HepG2 (cell line): ENCODE measurements around the gene CCDC160. TPM values are rescaled to one million over a fixed set of nuclear protein-coding genes. Genes with fewer than 3 reads are reported as not detected.
"Not testable (repeated sequence)": the region's sequence is repeated elsewhere in the genome, so short reads cannot be mapped to it uniquely, and the experiment has no call there.

Experiments used
- ATAC-seq: fragments of 200-7000 bp; cut with Tn5 transposase; 3 replicates; pipeline ENCODE4 v1.9.1; 2020; ENCODE audit warnings: mild to moderate bottlenecking, moderate library complexity
- BruUV-seq: library from RNA; stranded (reverse); fragments of 400-500 nt; replicated peaks from 2 replicates; lab custom pipeline; 2021; lab: Mats Ljungman, UMichigan
- CTCF ChIA-PET: fragments of 300-600 bp; formaldehyde crosslinking; extraction: SDS; loops from one replicate; lab custom pipeline; 2021; ENCODE audit warnings: low total read pairs, inconsistent platforms, low intra/inter-chr PET ratio; lab: Yijun Ruan, JAX
- POLR2A ChIA-PET: fragments of 350-600 bp; sonication (Branson Sonifier 250); formaldehyde crosslinking; loops from one replicate; lab custom pipeline; 2020; ENCODE audit warnings: antibody characterized with exemption, inconsistent platforms; lab: Yijun Ruan, JAX
- DNase-seq: peaks from one replicate; pipeline ENCODE4 v3.0.0-alpha.2; 2015; ENCODE audit warnings: low spot score
- FAIRE-seq: peaks from 3 replicates; lab custom pipeline; 2011; peaks lifted over from hg19 to GRCh38; lab: Jason Lieb, UNC
- H2AFZ ChIP-seq: one replicate; pipeline ENCODE4 v1.6.1; 2011; ENCODE audit warnings: low read length, inconsistent platforms
- H3K27ac ChIP-seq: fragments of 300-600 bp; 3 replicates; pipeline ENCODE4 v1.8.0; 2011; ENCODE audit warnings: mixed run types, mild to moderate bottlenecking, mixed read lengths, low read length, inconsistent platforms; ENCODE audit not compliant: insufficient read depth; ENCODE audit errors: extremely low read length
- H3K27me3 ChIP-seq, 2 experiments: fragments of 200-600 bp in 1 of 2; 2 replicates in 1 of 2; 3 replicates in 1 of 2; pipeline versions ENCODE4 v1.6.0 to v1.8.0; 2011; ENCODE audit warnings: low read length in 2 of 2, mild to moderate bottlenecking in 2 of 2, moderate library complexity in 2 of 2, inconsistent platforms in 1 of 2; ENCODE audit not compliant: insufficient read depth in 2 of 2, control insufficient read depth in 1 of 2
- H3K36me3 ChIP-seq, 2 experiments: fragments of 200-600 bp in 1 of 2; replicated peaks in 1 of 2; 2 replicates in 1 of 2; 3 replicates in 1 of 2; pipeline versions ENCODE4 v1.5.1 to v1.8.0; 2011; ENCODE audit warnings: low read length in 2 of 2, inconsistent platforms in 1 of 2; ENCODE audit not compliant: insufficient read depth in 2 of 2, control insufficient read depth in 1 of 2
- H3K4me1 ChIP-seq: 2 replicates; pipeline ENCODE4 v1.5.1; 2012; ENCODE audit warnings: low read length, inconsistent platforms; ENCODE audit not compliant: insufficient read depth
- H3K4me2 ChIP-seq: 2 replicates; pipeline ENCODE4 v1.6.0; 2011; ENCODE audit warnings: low read depth, low read length, inconsistent platforms
- H3K4me3 ChIP-seq, 3 experiments: fragments of 200-600 bp in 1 of 3; sonication (generic), shearing (Covaris generic) in 1 of 3; replicated peaks in 1 of 3; 2 replicates each; pipeline ENCODE4 v1.5.1; 2011 to 2016; ENCODE audit warnings: low read length in 3 of 3, inconsistent platforms in 2 of 3, low read depth in 2 of 3, mild to moderate bottlenecking in 2 of 3, control low read depth in 1 of 3, mixed read lengths in 1 of 3; ENCODE audit not compliant: insufficient read depth in 1 of 3
- H3K79me2 ChIP-seq: one replicate; pipeline ENCODE4 v1.6.1; 2011; ENCODE audit warnings: low read length, inconsistent platforms; ENCODE audit not compliant: insufficient read depth
- H3K9ac ChIP-seq: 2 replicates; pipeline ENCODE4 v1.6.0; 2011; ENCODE audit warnings: mild to moderate bottlenecking, low read depth, low read length, inconsistent platforms; ENCODE audit not compliant: insufficient read depth
- H3K9me3 ChIP-seq: 2 replicates; pipeline ENCODE4 v1.5.1; 2012; ENCODE audit warnings: mild to moderate bottlenecking, low read length
- H4K20me1 ChIP-seq: 2 replicates; pipeline ENCODE4 v1.6.0; 2011; ENCODE audit warnings: inconsistent platforms, mild to moderate bottlenecking, low read length, moderate library complexity; ENCODE audit not compliant: insufficient read depth
- ATF7 ChIP-seq, 2 experiments: fragments of 450-650 bp in 1 of 2; sonication (generic) in 1 of 2; formaldehyde crosslinking in 1 of 2; IDR thresholded peaks; 2 replicates each; pipeline versions ENCODE4 v1.4.0 to v1.6.1; 2016 to 2020; ENCODE audit warnings: antibody characterized with exemption in 1 of 2, mild to moderate bottlenecking in 1 of 2, missing genetic modification reagents in 1 of 2
- NFIB ChIP-seq: sonication (generic); formaldehyde crosslinking; IDR thresholded peaks from 2 replicates; pipeline ENCODE4 v1.9.0; 2021; ENCODE audit warnings: missing genetic modification reagents, mild to moderate bottlenecking, borderline replicate concordance
- ZKSCAN5 ChIP-seq: sonication (generic); formaldehyde crosslinking; IDR thresholded peaks from 2 replicates; pipeline ENCODE4 v1.5.1; 2020; ENCODE audit warnings: mild to moderate bottlenecking, missing genetic modification reagents
- ZNF317 ChIP-seq: sonication (generic); formaldehyde crosslinking; IDR thresholded peaks from 2 replicates; pipeline ENCODE4 v1.5.0; 2020; ENCODE audit warnings: mild to moderate bottlenecking, missing genetic modification reagents
- ZNF672 ChIP-seq: sonication (generic); formaldehyde crosslinking; IDR thresholded peaks from 2 replicates; pipeline ENCODE4 v1.8.1; 2022; ENCODE audit warnings: missing genetic modification reagents
- WGBS: methylation state at CpG from one replicate; pipeline ENCODE4 v1.1.6; 2017; ENCODE audit warnings: low lambda C conversion rate; 5-methylcytosine and 5-hydroxymethylcytosine counted together
- in situ Hi-C: cut with HindIII; loops from 2 replicates; pipeline ENCODE4 v1.10.0; 2017; ENCODE audit warnings: low pct_unique_long_range_greater_than_20kb; ENCODE audit not compliant: extremely low pct_ligation_motif_present
- intact Hi-C: fragments of 100-400 bp; cut with micrococcal nuclease; formaldehyde crosslinking; loops from one replicate; pipeline ENCODE4 v1.10.0; 2022; ENCODE audit not compliant: unreplicated experiment
- polyA plus RNA-seq, 8 experiments: library from polyadenylated mRNA; depleted of rRNA in 3 of 8; stranded (reverse) in 7 of 8; unstranded in 1 of 8; fragments of >200 nt; fragmentation: Illumina TruSeq in 4 of 8; extraction: Trizol in 4 of 8; gene quantifications; 2 replicates each; pipeline versions ENCODE4 v1.2.1 to v1.2.3, GENCODE V29; 2011 to 2016; ENCODE audit warnings: low read depth in 4 of 8, missing spikeins in 1 of 8, mixed read lengths in 1 of 8; ENCODE audit not compliant: insufficient read depth in 1 of 8
- total RNA-seq, 5 experiments: library from RNA; depleted of rRNA; stranded (reverse); fragments of >200 nt; fragmentation: Illumina TruSeq; extraction: Trizol; gene quantifications; 2 replicates each; pipeline ENCODE4 v1.2.3, GENCODE V29; 2016; ENCODE audit warnings: low read depth in 1 of 5
- TF ChIP-seq, protein P1 (sequence below): sonication (generic); formaldehyde crosslinking; IDR thresholded peaks from 2 replicates; pipeline ENCODE4 v1.8.1; 2022; ENCODE audit warnings: low read depth, mild to moderate bottlenecking, missing genetic modification reagents
- TF ChIP-seq, protein P2 (sequence below): IDR thresholded peaks from 2 replicates; pipeline ENCODE4 v1.6.1; 2012; ENCODE audit warnings: low read length, improper control_type of control experiment
- TF ChIP-seq, protein P3 (sequence below): sonication (generic); formaldehyde crosslinking; IDR thresholded peaks from 2 replicates; pipeline ENCODE4 v1.5.1; 2020; ENCODE audit warnings: mild to moderate bottlenecking, missing genetic modification reagents

Gene CCDC160
- total and polyA plus RNA-seq, 2 of the 13 experiments (the other 11 are each of a cell fraction or from before 2014, with no cell fraction given), result not detected

DNA sequence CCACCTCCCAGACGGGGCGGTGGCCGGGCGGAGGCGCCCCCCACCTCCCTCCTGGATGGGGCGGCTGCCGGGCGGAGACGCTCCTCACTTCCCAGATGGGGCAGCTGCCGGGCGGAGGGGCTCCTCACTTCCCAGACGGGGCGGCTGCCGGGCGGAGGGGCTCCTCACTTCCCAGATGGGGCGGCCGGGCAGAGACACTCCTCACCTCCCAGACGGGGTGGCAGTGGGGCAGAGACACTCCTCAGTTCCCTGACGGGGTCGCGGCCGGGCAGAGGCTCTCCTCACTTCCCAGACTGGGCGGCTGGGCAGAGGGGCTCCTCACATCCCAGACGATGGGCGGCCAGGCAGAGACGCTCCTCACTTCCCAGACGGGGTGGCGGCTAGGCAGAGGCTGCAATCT lies 49.0 kb downstream of the CCDC160 start:
- H3K79me2 ChIP-seq, H3K9me3 ChIP-seq, H3K36me3 ChIP-seq, H3K4me3 ChIP-seq, intact Hi-C loops, POLR2A ChIA-PET, H3K4me2 ChIP-seq, ATAC-seq, BruUV-seq, H3K4me1 ChIP-seq, CTCF ChIA-PET, FAIRE-seq, in situ Hi-C loops, DNase-seq, H4K20me1 ChIP-seq, H3K27ac ChIP-seq, H3K27me3 ChIP-seq, H2AFZ ChIP-seq, H3K9ac ChIP-seq: not testable (repeated sequence)
- 55% methylated on average over 4 of the region's 28 CpGs for WGBS

DNA sequence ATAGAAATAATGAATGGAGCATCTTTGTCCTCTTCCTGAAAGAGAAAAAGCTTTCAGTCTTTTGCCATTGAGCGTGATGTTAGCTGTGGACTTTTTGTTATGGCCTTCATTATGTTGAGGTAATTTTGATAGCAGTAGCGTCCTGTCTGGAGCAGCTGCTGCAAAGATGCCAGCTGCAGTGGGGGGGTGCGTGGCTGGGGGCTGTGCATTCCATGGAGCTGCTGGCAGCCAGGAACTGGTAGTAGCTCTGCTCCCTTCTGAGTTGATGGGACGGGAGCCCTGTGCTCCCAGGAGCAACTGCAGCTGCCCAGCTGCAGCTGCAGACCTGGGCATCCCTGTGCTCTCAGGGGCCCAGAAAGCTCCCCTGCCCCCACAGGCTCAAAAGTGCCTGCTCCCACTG lies 50.4 kb downstream of the CCDC160 start:
- BruUV-seq, result no TSS peak
- POLR2A ChIA-PET, result no interaction called here
- no peaks in the 10 kb centered on the region for H3K9me3 ChIP-seq
- no peak overlapping the region for H3K9ac ChIP-seq
- H3K36me3 ChIP-seq, result no peaks in the 10 kb centered on the region
- no peaks in the 10 kb centered on the region for H3K79me2 ChIP-seq
- DNase-seq (no peak), FAIRE-seq (no peak), ATAC-seq (no peak)
- H3K27ac ChIP-seq, result no peak overlapping the region
- 0% methylated on average over 1 of the region's 4 CpGs for WGBS
- in situ Hi-C loops (no loop called here), intact Hi-C loops (no loop called here)
- CTCF ChIA-PET, result no interaction called here
- H4K20me1 ChIP-seq, result no peaks in the 10 kb centered on the region
- no peak overlapping the region for H3K4me3 ChIP-seq
- H3K4me1 ChIP-seq, result no peaks in the 10 kb centered on the region
- H3K27me3 ChIP-seq, result no peaks in the 10 kb centered on the region
- H3K4me2 ChIP-seq, result no peak overlapping the region
- H2AFZ ChIP-seq, result no peak overlapping the region
- TF ChIP-seq ZNF317 (CRISPR knock-in tag) (no peak), ZKSCAN5 (CRISPR knock-in tag) (no peak), NFIB (CRISPR knock-in tag) (no peak), ZNF672 (no peak), ATF7 (IDR thresholded peaks at IDR 0.05) (no peak), ATF7 (CRISPR knock-in tag; IDR thresholded peaks at IDR 0.05) (no peak)
- TF ChIP-seq, protein P1, sequence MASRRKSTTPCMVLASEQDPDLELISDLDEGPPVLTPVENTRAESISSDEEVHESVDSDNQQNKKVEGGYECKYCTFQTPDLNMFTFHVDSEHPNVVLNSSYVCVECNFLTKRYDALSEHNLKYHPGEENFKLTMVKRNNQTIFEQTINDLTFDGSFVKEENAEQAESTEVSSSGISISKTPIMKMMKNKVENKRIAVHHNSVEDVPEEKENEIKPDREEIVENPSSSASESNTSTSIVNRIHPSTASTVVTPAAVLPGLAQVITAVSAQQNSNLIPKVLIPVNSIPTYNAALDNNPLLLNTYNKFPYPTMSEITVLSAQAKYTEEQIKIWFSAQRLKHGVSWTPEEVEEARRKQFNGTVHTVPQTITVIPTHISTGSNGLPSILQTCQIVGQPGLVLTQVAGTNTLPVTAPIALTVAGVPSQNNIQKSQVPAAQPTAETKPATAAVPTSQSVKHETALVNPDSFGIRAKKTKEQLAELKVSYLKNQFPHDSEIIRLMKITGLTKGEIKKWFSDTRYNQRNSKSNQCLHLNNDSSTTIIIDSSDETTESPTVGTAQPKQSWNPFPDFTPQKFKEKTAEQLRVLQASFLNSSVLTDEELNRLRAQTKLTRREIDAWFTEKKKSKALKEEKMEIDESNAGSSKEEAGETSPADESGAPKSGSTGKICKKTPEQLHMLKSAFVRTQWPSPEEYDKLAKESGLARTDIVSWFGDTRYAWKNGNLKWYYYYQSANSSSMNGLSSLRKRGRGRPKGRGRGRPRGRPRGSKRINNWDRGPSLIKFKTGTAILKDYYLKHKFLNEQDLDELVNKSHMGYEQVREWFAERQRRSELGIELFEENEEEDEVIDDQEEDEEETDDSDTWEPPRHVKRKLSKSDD (CRISPR knock-in tag), result no peak
- TF ChIP-seq, protein P2, sequence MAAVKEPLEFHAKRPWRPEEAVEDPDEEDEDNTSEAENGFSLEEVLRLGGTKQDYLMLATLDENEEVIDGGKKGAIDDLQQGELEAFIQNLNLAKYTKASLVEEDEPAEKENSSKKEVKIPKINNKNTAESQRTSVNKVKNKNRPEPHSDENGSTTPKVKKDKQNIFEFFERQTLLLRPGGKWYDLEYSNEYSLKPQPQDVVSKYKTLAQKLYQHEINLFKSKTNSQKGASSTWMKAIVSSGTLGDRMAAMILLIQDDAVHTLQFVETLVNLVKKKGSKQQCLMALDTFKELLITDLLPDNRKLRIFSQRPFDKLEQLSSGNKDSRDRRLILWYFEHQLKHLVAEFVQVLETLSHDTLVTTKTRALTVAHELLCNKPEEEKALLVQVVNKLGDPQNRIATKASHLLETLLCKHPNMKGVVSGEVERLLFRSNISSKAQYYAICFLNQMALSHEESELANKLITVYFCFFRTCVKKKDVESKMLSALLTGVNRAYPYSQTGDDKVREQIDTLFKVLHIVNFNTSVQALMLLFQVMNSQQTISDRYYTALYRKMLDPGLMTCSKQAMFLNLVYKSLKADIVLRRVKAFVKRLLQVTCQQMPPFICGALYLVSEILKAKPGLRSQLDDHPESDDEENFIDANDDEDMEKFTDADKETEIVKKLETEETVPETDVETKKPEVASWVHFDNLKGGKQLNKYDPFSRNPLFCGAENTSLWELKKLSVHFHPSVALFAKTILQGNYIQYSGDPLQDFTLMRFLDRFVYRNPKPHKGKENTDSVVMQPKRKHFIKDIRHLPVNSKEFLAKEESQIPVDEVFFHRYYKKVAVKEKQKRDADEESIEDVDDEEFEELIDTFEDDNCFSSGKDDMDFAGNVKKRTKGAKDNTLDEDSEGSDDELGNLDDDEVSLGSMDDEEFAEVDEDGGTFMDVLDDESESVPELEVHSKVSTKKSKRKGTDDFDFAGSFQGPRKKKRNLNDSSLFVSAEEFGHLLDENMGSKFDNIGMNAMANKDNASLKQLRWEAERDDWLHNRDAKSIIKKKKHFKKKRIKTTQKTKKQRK, result no peak
- TF ChIP-seq, protein P3, sequence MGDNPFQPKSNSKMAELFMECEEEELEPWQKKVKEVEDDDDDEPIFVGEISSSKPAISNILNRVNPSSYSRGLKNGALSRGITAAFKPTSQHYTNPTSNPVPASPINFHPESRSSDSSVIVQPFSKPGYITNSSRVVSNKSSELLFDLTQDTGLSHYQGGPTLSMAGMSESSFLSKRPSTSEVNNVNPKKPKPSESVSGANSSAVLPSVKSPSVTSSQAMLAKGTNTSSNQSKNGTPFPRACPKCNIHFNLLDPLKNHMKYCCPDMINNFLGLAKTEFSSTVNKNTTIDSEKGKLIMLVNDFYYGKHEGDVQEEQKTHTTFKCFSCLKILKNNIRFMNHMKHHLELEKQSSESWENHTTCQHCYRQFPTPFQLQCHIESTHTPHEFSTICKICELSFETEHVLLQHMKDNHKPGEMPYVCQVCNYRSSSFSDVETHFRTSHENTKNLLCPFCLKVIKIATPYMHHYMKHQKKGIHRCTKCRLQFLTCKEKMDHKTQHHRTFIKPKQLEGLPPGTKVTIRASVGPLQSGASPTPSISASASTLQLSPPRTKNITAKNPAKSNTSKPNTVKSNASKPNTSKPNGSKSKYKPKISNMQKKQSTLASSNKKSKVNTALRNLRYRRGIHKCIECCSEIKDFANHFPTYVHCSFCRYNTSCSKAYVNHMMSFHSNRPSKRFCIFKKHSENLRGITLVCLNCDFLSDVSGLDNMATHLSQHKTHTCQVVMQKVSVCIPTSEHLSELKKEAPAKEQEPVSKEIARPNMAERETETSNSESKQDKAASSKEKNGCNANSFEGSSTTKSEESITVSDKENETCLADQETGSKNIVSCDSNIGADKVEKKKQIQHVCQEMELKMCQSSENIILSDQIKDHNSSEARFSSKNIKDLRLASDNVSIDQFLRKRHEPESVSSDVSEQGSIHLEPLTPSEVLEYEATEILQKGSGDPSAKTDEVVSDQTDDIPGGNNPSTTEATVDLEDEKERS (CRISPR knock-in tag), result no peak
